ENCODE data around the gene C9orf50.
"Not testable (repeated sequence)": the region's sequence is repeated elsewhere in the genome, so short reads cannot be mapped to it uniquely, and the experiment has no call there.

The C9orf50 gene, protein sequence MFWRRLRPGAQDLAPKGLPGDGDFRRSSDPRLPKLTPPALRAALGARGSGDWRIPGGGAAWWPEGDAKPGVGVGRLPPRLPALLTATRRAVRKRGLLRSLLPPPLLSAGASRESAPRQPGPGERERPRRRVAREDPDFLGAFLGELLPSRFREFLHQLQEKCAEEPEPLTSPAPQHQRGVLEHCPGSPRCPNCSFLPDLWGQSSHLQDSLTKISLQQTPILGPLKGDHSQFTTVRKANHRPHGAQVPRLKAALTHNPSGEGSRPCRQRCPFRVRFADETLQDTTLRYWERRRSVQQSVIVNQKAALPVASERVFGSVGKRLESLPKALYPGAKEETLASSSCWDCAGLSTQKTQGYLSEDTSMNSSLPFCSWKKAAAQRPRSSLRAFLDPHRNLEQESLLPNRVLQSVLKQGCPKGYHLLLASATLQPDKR

DNA sequence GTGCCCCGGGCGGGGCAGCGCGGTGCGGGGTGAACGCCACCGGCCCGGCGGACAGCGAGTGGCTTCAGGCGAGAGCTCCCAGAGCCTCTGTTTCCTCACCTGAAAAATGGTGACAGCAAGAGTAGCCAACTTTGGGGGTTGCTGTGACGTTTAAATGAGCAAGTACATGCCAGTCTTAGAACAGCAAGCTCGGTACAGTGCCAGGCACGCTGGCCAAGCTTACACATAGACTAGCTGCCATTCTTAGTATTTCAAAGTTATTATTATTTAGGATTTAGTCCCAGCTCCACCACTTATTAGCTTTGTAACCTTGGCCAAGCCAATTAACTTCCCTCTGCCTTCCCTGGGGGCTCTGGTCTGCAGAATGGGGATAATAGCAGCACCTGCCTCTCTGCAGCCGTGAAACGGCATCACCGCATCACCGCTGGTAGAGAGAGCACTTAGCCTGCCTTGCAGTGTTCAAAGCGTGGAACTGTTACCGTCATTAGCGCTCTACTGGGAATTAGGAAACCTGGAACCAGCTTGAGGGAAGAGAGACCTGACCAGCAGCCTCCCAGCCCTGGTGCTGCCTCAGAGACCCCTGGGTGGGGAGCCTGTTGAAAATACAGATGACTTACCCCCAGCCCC, at the start of gene C9orf50:
Gene C9orf50 (minus strand): TSS at position 433 of the 627 bp plus-strand sequence. CDS start 527 bp downstream, outside the sequence.
- Histone ChIP-seq H3K27ac (ENCODE audit: low read depth, low read length) (no peak within 1 kb of the TSS), H3K9ac (ENCODE audit: low read length) (no peak within 1 kb of the TSS), H3K27me3 (ENCODE audit: control insufficient read depth in 1 of 2, insufficient read depth in 2 of 2, low read length in 2 of 2) (peaks cover 0 to 3% of the 10 kb centered on the region in 2 donors), H3K9me3 (ENCODE audit: low read length) (no peaks in the 10 kb centered on the region), H3K4me1 (ENCODE audit: insufficient read depth, low read length) (peaks cover 9% of the 10 kb centered on the region), H3K36me3 (ENCODE audit: insufficient read depth, low read length) (no peaks in the 10 kb centered on the region), H3K4me3 (ENCODE audit: low read depth in 1 of 2, low read length in 2 of 2) (peak within 1 kb of the TSS; percentile 45 to 55)

DNA sequence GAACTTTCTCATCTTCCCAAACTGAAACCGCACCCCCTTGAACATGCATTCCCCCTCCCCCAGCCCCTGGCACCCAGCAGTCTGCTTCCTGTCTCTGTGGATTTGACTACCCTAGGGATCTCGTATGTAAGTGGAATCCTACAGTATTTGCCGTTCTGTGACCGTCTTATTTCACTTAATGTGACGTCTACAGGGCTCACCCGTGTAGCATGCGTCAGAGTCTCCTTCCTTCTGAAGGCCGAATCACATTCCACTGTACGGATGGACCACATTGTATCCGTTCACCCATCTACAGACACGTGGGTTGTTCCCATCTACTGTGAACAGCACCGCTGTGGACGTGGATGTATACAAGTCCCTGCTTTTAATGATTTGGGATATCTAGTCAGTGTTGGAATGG, 49.0 kb upstream of the C9orf50 start:
- Histone ChIP-seq H3K9ac (ENCODE audit: low read length) (no peak overlapping the region), H3K4me3 (ENCODE audit: low read depth in 1 of 2, low read length in 2 of 2) (no peak overlapping the region), H3K4me1 (ENCODE audit: insufficient read depth, low read length) (no peaks in the 10 kb centered on the region), H3K27ac (ENCODE audit: low read depth, low read length) (no peak overlapping the region), H3K9me3 (ENCODE audit: low read length) (no peaks in the 10 kb centered on the region), H3K36me3 (ENCODE audit: insufficient read depth, low read length) (no peaks in the 10 kb centered on the region), H3K27me3 (ENCODE audit: control insufficient read depth in 1 of 2, insufficient read depth in 2 of 2, low read length in 2 of 2) (peaks cover 0 to 27% of the 10 kb centered on the region in 2 donors)

DNA sequence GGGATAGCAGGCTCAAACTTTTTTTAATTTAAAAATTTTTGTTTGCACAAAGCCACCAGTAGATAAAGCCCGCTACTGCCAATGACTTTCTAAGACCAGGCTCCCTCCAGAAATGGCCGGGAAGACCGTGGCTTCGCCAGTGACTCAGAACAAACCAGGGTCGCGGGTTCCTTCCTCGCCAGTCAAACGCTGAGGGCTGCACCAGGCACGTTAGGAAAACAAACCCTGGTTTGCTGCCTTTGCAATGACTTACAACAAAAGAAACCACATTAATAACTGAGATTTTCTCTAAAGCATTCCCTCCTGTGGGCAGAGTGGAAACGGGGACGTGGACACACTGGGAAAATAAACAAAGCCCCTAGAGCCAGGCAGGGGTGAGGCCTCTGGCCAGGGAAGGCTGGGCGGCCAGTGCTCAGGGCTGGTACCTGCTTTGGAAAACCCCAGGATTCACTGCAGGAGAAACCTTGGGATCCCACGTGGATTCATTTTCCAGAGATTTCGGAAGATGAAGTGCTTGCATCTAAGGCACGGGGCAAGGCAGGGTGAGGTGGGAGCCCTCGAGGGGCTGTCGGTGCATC, 48.3 kb upstream of the C9orf50 start:
- Histone ChIP-seq H3K4me3 (ENCODE audit: low read depth in 1 of 2, low read length in 2 of 2) (no peak overlapping the region), H3K27me3 (ENCODE audit: control insufficient read depth in 1 of 2, insufficient read depth in 2 of 2, low read length in 2 of 2) (peaks cover 0 to 27% of the 10 kb centered on the region in 2 donors), H3K36me3 (ENCODE audit: insufficient read depth, low read length) (no peaks in the 10 kb centered on the region), H3K27ac (ENCODE audit: low read depth, low read length) (no peak overlapping the region), H3K9me3 (ENCODE audit: low read length) (no peaks in the 10 kb centered on the region), H3K9ac (ENCODE audit: low read length) (no peak overlapping the region), H3K4me1 (ENCODE audit: insufficient read depth, low read length) (no peaks in the 10 kb centered on the region)

DNA sequence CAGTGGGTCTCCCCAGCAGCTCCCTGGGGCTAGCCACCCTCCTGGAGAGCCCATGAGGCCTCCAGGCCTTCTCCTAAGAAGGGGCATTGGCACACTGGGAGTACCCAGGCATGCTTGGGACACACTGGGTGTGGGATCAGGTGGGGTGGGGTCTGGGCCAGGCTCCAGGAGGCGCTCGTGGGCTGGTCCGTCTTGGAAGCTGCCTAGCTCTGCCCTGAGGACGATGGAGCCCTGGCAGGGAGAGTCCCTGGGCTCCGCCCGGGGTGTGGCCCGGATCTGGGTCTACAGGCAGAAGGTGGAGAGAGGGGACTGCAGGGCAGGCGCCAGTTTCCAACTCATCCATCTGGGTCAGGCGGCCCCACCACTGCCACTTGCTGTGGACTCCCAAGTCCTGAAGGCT, 46.9 kb upstream of the C9orf50 start:
- Histone ChIP-seq H3K27ac (ENCODE audit: low read depth, low read length) (no peak overlapping the region), H3K4me1 (ENCODE audit: insufficient read depth, low read length) (no peaks in the 10 kb centered on the region), H3K36me3 (ENCODE audit: insufficient read depth, low read length) (no peaks in the 10 kb centered on the region), H3K9me3 (ENCODE audit: low read length) (no peaks in the 10 kb centered on the region), H3K4me3 (ENCODE audit: low read depth in 1 of 2, low read length in 2 of 2) (no peak overlapping the region), H3K27me3 (ENCODE audit: control insufficient read depth in 1 of 2, insufficient read depth in 2 of 2, low read length in 2 of 2) (peaks cover 0 to 27% of the 10 kb centered on the region in 2 donors), H3K9ac (ENCODE audit: low read length) (no peak overlapping the region)

DNA sequence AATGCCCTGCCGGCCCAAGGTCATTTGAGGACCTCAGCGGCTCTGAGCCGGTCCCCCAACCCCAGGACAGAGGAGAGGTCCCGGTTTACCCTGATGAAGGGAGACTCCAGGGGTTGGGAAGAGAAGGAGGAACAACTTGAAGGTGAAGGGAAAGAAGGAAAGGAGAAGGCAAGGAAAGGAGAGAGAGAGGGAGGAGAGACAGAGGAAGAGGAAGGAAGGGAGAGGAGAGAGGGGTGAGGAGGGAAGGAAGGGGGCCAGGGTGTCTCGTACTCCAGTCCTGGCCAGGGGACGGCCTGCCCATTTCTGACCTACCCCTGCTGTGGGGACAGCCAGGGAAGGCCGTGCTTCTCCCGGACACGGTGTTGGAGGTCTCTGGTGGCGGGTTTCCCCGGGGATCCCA, 46.5 kb upstream of the C9orf50 start:
- Histone ChIP-seq H3K36me3 (ENCODE audit: insufficient read depth, low read length) (no peaks in the 10 kb centered on the region), H3K4me3 (ENCODE audit: low read depth in 1 of 2, low read length in 2 of 2) (no peak overlapping the region), H3K27me3 (ENCODE audit: control insufficient read depth in 1 of 2, insufficient read depth in 2 of 2, low read length in 2 of 2) (peaks cover 0 to 27% of the 10 kb centered on the region in 2 donors), H3K9ac (ENCODE audit: low read length) (no peak overlapping the region), H3K27ac (ENCODE audit: low read depth, low read length) (no peak overlapping the region), H3K4me1 (ENCODE audit: insufficient read depth, low read length) (no peaks in the 10 kb centered on the region), H3K9me3 (ENCODE audit: low read length) (no peaks in the 10 kb centered on the region)

DNA sequence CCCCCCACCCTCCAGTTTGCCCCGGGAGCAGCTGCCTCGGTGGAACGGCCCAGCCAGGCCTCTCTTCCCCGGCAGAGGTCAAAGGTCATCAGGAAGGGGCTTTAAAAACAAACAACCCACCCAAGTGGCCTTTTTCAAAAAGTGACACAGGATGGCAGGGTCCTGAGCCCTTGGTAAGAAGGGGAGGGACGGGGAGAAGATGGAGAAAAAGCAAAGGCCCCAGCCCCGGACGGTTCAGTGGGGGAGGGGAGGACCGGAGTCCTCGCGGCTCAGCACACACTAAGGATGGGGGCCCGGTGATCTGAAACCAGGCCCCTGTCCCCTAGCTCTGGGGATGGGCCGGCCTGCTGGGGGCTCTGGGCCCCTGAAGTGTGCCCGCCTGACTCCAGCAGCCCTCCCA, 45.7 kb upstream of the C9orf50 start:
- no peaks in the 10 kb centered on the region for H3K9me3 ChIP-seq (ENCODE audit: low read length)
- peaks cover 0 to 27% of the 10 kb centered on the region in 2 donors for H3K27me3 ChIP-seq (ENCODE audit: control insufficient read depth in 1 of 2, insufficient read depth in 2 of 2, low read length in 2 of 2)
- no peaks in the 10 kb centered on the region for H3K36me3 ChIP-seq (ENCODE audit: insufficient read depth, low read length)
- H3K4me1 ChIP-seq (ENCODE audit: insufficient read depth, low read length) = no peaks in the 10 kb centered on the region
- no peak overlapping the region for H3K27ac ChIP-seq (ENCODE audit: low read depth, low read length)
- no peak overlapping the region for H3K4me3 ChIP-seq (ENCODE audit: low read depth in 1 of 2, low read length in 2 of 2)
- H3K9ac ChIP-seq (ENCODE audit: low read length) = no peak overlapping the region

DNA sequence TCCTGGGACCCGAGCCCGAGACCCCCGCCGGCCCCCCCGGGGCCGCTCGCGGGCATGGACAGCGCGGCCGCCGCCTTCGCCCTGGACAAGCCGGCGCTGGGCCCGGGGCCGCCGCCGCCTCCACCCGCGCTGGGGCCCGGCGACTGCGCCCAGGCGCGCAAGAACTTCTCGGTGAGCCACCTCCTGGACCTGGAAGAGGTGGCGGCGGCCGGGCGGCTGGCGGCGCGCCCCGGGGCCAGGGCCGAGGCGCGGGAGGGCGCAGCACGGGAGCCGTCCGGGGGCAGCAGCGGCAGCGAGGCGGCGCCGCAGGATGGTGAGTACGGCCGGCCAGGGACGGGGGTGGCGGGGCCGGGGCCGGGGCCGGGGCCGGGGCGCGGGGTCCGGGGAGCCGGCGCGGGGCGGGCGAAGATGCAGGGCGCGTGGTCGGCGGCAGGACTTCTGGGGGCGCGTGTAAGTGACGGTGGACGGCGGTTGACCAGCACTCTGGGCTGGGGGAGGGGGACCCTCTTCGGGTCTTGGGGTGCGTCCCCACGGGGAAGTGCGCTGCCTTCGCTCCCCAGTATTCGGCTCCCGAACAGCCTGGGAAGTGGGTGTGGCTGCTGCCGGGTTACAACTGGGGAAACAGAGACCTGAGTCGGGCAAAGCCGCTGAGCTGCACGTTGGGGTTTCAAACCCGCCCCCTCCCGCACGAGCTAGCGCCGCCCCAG, 45.1 kb upstream of the C9orf50 start:
- no peaks in the 10 kb centered on the region for H3K36me3 ChIP-seq (ENCODE audit: insufficient read depth, low read length)
- peaks cover 0 to 27% of the 10 kb centered on the region in 2 donors for H3K27me3 ChIP-seq (ENCODE audit: control insufficient read depth in 1 of 2, insufficient read depth in 2 of 2, low read length in 2 of 2)
- H3K4me3 ChIP-seq (ENCODE audit: low read depth in 1 of 2, low read length in 2 of 2) = no peak overlapping the region
- H3K27ac ChIP-seq (ENCODE audit: low read depth, low read length) = no peak overlapping the region
- no peak overlapping the region for H3K9ac ChIP-seq (ENCODE audit: low read length)
- no peaks in the 10 kb centered on the region for H3K9me3 ChIP-seq (ENCODE audit: low read length)
- no peaks in the 10 kb centered on the region for H3K4me1 ChIP-seq (ENCODE audit: insufficient read depth, low read length)

DNA sequence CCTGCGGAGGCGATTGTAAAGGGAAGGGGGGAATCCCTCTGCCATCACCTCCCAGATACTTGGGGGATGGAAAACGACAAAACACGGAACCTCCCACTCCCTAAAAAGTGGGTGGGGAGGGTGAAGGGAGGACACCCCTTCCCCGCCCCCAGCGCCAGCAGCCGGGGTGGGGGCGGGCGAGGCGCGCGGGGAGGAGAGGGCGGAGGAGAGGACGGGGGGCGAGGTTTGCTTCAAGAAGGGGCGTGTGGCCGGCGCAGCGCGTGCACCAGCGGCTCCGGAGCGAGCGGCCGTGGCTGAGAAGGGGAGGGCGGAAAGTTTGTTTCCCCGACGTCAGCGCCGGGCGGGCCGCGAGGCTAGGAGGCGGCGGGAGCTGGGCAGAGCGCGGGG, 44.5 kb upstream of the C9orf50 start, which contains the start of gene PRRX2:
Gene PRRX2 (plus strand): TSS at position 259 of the 387 bp plus-strand sequence. CDS start 221 bp downstream, outside the sequence.
- Histone ChIP-seq H3K36me3 (ENCODE audit: insufficient read depth, low read length) (no peaks in the 10 kb centered on the region), H3K27ac (ENCODE audit: low read depth, low read length) (no peak within 1 kb of the TSS), H3K9ac (ENCODE audit: low read length) (no peak within 1 kb of the TSS), H3K4me1 (ENCODE audit: insufficient read depth, low read length) (no peaks in the 10 kb centered on the region), H3K4me3 (ENCODE audit: low read depth in 1 of 2, low read length in 2 of 2) (peak within 1 kb of the TSS in 1 of 2 donors; percentile 27), H3K9me3 (ENCODE audit: low read length) (no peaks in the 10 kb centered on the region), H3K27me3 (ENCODE audit: control insufficient read depth in 1 of 2, insufficient read depth in 2 of 2, low read length in 2 of 2) (peaks cover 0 to 27% of the 10 kb centered on the region in 2 donors)

DNA sequence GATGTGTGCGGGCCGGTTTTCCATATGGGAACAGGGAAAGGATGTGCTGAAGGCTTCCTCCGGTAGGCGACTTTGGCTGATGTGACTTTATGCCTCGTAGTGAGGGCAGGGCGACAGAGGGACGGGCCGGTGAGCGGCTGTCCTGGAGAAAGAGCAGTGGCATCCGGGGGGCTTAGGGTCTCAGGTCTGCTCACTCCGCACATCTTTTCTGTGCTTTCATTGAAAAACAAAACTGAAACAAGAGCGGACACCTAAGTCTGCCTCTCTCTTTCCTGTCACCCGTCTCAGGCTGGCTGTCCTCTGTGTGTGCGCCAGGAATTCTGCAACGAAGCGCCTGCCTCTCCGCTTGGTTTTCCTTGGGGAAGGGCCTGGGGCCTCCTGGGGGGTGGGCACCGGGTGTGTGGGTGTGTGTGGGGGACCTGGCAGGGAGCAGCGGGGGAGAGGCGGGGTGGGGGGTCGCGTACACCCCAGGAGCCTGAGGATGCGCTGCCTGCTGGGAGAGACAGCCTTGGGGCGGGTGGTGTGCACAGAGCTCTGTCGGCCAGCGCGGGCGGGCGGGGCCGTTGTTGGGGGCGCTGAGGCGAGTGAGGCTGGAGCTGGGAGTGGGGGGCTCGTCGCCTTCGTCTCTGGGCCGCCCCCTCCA, 44.0 kb upstream of the C9orf50 start:
- Histone ChIP-seq H3K4me3 (ENCODE audit: low read depth in 1 of 2, low read length in 2 of 2) (peak overlapping the region in 1 of 2 donors; percentile 27), H3K36me3 (ENCODE audit: insufficient read depth, low read length) (no peaks in the 10 kb centered on the region), H3K9ac (ENCODE audit: low read length) (no peak overlapping the region), H3K27me3 (ENCODE audit: control insufficient read depth in 1 of 2, insufficient read depth in 2 of 2, low read length in 2 of 2) (peaks cover 0 to 27% of the 10 kb centered on the region in 2 donors), H3K27ac (ENCODE audit: low read depth, low read length) (no peak overlapping the region), H3K9me3 (ENCODE audit: low read length) (no peaks in the 10 kb centered on the region), H3K4me1 (ENCODE audit: insufficient read depth, low read length) (no peaks in the 10 kb centered on the region)

DNA sequence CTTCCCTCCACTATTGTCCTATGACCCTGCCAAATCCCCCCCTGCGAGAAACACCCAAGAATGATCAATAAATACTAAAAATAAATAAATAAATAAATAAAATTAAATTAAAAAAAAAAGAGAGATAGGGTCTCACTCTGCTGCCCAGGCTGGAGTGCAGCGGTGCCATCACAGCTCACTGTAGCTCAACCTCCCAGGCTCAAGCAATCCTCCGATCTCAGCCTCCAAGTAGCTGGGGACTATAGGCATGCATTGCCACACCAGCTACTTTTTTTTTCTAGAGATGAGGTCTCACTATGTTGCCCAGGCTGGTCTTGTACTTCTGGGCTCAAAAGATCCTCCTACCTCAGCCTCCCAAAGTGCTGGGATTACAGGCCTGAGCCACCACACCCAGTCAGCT, 41.3 kb upstream of the C9orf50 start:
- not testable (repeated sequence) for H3K4me3 ChIP-seq (ENCODE audit: low read depth in 1 of 2, low read length in 2 of 2); H3K27ac ChIP-seq (ENCODE audit: low read depth, low read length)
- H3K27me3 ChIP-seq (ENCODE audit: control insufficient read depth in 1 of 2, insufficient read depth in 2 of 2, low read length in 2 of 2) = peaks cover 0 to 18% of the 10 kb centered on the region in 2 donors

DNA sequence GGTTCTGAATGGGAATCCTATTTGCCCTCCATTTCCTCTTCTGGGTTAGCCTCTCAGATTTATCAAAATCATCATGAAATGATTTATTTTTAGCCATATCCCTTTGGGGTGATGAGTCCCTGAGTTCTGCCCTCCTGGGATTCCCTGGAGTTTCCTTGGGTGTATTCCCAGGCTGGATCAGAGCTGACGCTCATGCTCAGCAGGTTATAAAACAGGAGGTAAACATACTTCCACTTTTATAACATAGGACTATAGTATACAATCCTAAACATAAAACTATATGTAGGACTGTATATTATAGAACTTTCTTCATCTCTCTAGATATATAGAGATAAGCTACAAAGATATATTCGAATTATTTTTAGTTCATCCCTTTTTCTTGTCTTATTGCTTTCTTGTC, 40.1 kb upstream of the C9orf50 start:
- Histone ChIP-seq H3K9ac (ENCODE audit: low read length) (no peak overlapping the region), H3K27ac (ENCODE audit: low read depth, low read length) (no peak overlapping the region), H3K4me3 (ENCODE audit: low read depth in 1 of 2, low read length in 2 of 2) (no peak overlapping the region), H3K4me1 (ENCODE audit: insufficient read depth, low read length) (no peaks in the 10 kb centered on the region), H3K36me3 (ENCODE audit: insufficient read depth, low read length) (no peaks in the 10 kb centered on the region), H3K27me3 (ENCODE audit: control insufficient read depth in 1 of 2, insufficient read depth in 2 of 2, low read length in 2 of 2) (peaks cover 0 to 9% of the 10 kb centered on the region in 2 donors), H3K9me3 (ENCODE audit: low read length) (no peaks in the 10 kb centered on the region)

More for the DNA sequence above, 41.3 kb upstream of the C9orf50 start:
- H3K36me3 ChIP-seq (ENCODE audit: insufficient read depth, low read length); H3K9ac ChIP-seq (ENCODE audit: low read length); H3K9me3 ChIP-seq (ENCODE audit: low read length); H3K4me1 ChIP-seq (ENCODE audit: insufficient read depth, low read length): not testable (repeated sequence)

All from muscle layer of colon (tissue), 2 donors.